OCI-LY3 (cell line): ENCODE measurements around the gene CHRNB1.
A peak's percentile ranks its signal among the peaks of the same experiment; 100 is the strongest.

ENCODE experiments used
- H2AFZ ChIP-seq: fragments of 200-600, 300-600 bp; shearing (Covaris generic); 2 replicates; pipeline ENCODE4 v1.6.0; 2014; ENCODE audit warnings: antibody characterized with exemption, low read depth, low read length
- H3K27ac ChIP-seq: fragments of 200-600, 300-600 bp; sonication (generic); 2 replicates; pipeline ENCODE4 v1.5.1; 2014; ENCODE audit warnings: mild to moderate bottlenecking, low read length, moderate library complexity, mixed read lengths
- H3K27me3 ChIP-seq: fragments of 200-600, 300-600 bp; sonication (generic); 2 replicates; pipeline ENCODE4 v1.6.1; 2014; ENCODE audit warnings: low read depth, low read length, mixed read lengths
- H3K36me3 ChIP-seq: fragments of 200-600, 300-600 bp; sonication (generic); replicated peaks from 2 replicates; pipeline ENCODE3; 2014; ENCODE audit warnings: low read depth, low read length, mixed read lengths
- H3K4me1 ChIP-seq: fragments of 300-600, 200-600 bp; sonication (generic); 2 replicates; pipeline ENCODE4 v1.6.1; 2014; ENCODE audit warnings: low read length, mixed read lengths
- H3K4me2 ChIP-seq: fragments of 200-600, 300-600 bp; sonication (generic); 2 replicates; pipeline ENCODE4 v1.6.1; 2014; ENCODE audit warnings: low read length, mixed read lengths
- H3K4me3 ChIP-seq: fragments of 300-600, 200-600 bp; sonication (generic); 2 replicates; pipeline ENCODE4 v1.5.1; 2014; ENCODE audit warnings: antibody characterized with exemption, mild to moderate bottlenecking, low read length, moderate library complexity
- H3K79me2 ChIP-seq: fragments of 300-600, 200-600 bp; shearing (Covaris generic); 2 replicates; pipeline ENCODE4 v1.6.1; 2014; ENCODE audit warnings: mild to moderate bottlenecking, low read length, mixed read lengths
- H3K9ac ChIP-seq: fragments of 300-600, 200-600 bp; shearing (Covaris generic); 2 replicates; pipeline ENCODE4 v1.6.0; 2014; ENCODE audit warnings: mild to moderate bottlenecking, low read length, moderate library complexity
- H3K9me3 ChIP-seq: fragments of 200-600, 300-600 bp; shearing (Covaris generic); 2 replicates; pipeline ENCODE4 v1.6.1; 2014; ENCODE audit warnings: low read length, mixed read lengths; ENCODE audit not compliant: insufficient read depth
- H4K20me1 ChIP-seq: fragments of 200-600, 300-600 bp; sonication (generic); 2 replicates; pipeline ENCODE4 v1.6.1; 2016; ENCODE audit warnings: low read length, mixed read lengths; ENCODE audit not compliant: insufficient read depth
- EZH2phosphoT487 ChIP-seq: fragments of 200-600 bp; shearing (Covaris generic); IDR thresholded peaks from 2 replicates; pipeline ENCODE4 v1.6.1; 2018; ENCODE audit warnings: antibody characterized with exemption, mixed run types, low read depth
- TF ChIP-seq, protein P1 (sequence below): fragments of 200-600, 300-600 bp; sonication (generic); IDR thresholded peaks from 2 replicates; pipeline ENCODE4 v1.5.1; 2014; ENCODE audit warnings: antibody characterized with exemption, low read length, low read depth

CHRNB1 gene

DNA sequence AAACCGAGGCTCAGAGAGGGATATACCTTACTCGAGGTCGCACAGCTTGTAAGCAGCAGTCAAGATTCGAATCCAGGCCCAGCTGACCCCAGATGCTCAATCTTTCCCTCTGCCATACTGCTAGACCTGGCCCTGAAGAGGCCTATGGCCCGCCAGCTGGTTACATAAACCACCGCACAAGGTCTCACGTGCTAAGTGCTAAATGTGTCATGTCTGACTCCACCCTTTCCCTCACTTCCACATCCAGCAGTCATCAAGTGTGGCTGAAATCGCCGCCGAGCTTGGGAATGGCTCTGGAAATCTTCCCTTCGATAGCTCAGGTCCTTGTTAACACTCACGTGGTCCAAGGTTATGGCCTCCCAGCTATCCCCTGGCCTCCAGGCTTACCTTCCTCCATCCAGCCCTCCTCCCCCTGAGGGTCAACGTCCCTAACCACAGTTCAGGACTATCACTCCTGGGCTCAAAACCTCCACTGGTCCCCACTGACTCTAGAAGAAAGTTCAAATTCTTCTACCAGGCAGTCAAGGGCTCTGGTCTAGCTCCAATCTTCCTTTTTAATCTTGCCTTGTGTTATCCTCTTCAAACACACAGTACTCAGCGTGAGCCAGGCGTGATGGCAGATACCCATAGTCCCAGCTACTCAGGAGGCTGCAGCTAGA is 31.0 kb downstream of the CHRNB1 start:
- Histone ChIP-seq H3K9ac (no peak overlapping the region), H2AFZ (no peak overlapping the region), H3K4me3 (no peak overlapping the region), H3K27ac (no peak overlapping the region), H4K20me1 (peaks cover 19% of the 10 kb centered on the region; the same call in 1 of the 2 replicates), H3K9me3 (no peaks in the 10 kb centered on the region), H3K27me3 (no peaks in the 10 kb centered on the region), H3K36me3 (no peaks in the 10 kb centered on the region), H3K79me2 (peaks cover 47% of the 10 kb centered on the region), H3K4me2 (no peak overlapping the region), H3K4me1 (peaks cover 10% of the 10 kb centered on the region; the same call in 1 of the 2 replicates)
- TF ChIP-seq, protein P1, sequence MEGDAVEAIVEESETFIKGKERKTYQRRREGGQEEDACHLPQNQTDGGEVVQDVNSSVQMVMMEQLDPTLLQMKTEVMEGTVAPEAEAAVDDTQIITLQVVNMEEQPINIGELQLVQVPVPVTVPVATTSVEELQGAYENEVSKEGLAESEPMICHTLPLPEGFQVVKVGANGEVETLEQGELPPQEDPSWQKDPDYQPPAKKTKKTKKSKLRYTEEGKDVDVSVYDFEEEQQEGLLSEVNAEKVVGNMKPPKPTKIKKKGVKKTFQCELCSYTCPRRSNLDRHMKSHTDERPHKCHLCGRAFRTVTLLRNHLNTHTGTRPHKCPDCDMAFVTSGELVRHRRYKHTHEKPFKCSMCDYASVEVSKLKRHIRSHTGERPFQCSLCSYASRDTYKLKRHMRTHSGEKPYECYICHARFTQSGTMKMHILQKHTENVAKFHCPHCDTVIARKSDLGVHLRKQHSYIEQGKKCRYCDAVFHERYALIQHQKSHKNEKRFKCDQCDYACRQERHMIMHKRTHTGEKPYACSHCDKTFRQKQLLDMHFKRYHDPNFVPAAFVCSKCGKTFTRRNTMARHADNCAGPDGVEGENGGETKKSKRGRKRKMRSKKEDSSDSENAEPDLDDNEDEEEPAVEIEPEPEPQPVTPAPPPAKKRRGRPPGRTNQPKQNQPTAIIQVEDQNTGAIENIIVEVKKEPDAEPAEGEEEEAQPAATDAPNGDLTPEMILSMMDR, result no peak
- TF ChIP-seq EZH2phosphoT487, result no peak

DNA sequence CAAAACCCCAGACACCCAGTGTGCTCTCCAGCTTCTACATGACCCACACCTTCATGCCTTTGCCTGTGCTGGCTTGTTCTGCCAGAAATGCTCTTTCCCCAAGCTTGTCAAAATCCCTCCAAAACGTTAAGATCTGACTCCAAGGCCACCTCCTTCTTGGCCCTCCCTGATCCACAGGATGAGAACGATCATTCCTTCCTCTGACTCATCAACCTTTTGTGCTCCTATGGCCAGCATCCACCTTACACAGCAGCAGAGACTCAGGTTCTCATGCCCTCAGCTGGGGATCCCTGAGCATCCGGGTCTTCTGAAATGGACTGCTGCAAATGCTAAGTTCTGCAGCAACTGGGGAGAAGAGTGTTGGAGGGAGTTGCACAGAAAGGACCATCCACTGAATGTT is 31.6 kb downstream of the CHRNB1 start:
- TF ChIP-seq, protein P1, result no peak
- TF ChIP-seq EZH2phosphoT487, result no peak
- Histone ChIP-seq H3K9ac (no peak overlapping the region), H3K4me2 (no peak overlapping the region), H3K4me3 (no peak overlapping the region), H3K79me2 (peaks cover 47% of the 10 kb centered on the region), H4K20me1 (peaks cover 19% of the 10 kb centered on the region; the same call in 1 of the 2 replicates), H3K9me3 (no peaks in the 10 kb centered on the region), H3K27me3 (no peaks in the 10 kb centered on the region), H3K4me1 (peaks cover 10% of the 10 kb centered on the region; the same call in 1 of the 2 replicates), H3K27ac (no peak overlapping the region), H3K36me3 (no peaks in the 10 kb centered on the region), H2AFZ (no peak overlapping the region)

DNA sequence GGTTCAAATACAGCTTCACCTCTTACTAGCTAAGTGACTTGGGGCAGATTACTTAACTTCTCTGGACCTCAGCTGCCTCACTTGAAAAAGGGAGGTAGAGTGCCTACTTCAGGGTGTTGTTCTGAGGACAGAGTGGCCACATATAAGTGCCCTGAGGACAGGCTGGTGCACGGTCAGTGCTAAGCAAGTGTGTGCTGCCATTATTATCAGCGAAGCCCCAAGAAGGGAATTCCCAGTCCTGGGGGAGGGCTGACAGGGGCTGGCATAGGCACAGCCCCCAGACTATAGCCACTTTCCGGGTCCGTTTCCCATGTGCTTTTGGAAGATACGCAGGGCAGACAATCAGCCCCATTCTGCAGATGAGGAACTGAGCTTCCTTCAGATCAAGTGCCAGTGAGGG is 32.1 kb downstream of the CHRNB1 start:
- no peak overlapping the region for H3K27ac ChIP-seq
- H3K9ac ChIP-seq, result no peak overlapping the region
- TF ChIP-seq, protein P1, result no peak
- TF ChIP-seq EZH2phosphoT487, result no peak
- H2AFZ ChIP-seq, result no peak overlapping the region
- no peaks in the 10 kb centered on the region for H3K36me3 ChIP-seq
- no peaks in the 10 kb centered on the region for H3K9me3 ChIP-seq
- H3K27me3 ChIP-seq, result no peaks in the 10 kb centered on the region
- H3K4me2 ChIP-seq, result no peak overlapping the region
- H3K4me3 ChIP-seq, result no peak overlapping the region
- H4K20me1 ChIP-seq, result peaks cover 19% of the 10 kb centered on the region; the same call in 1 of the 2 replicates
- H3K79me2 ChIP-seq, result peaks cover 47% of the 10 kb centered on the region
- H3K4me1 ChIP-seq, result peaks cover 10% of the 10 kb centered on the region; the same call in 1 of the 2 replicates

DNA sequence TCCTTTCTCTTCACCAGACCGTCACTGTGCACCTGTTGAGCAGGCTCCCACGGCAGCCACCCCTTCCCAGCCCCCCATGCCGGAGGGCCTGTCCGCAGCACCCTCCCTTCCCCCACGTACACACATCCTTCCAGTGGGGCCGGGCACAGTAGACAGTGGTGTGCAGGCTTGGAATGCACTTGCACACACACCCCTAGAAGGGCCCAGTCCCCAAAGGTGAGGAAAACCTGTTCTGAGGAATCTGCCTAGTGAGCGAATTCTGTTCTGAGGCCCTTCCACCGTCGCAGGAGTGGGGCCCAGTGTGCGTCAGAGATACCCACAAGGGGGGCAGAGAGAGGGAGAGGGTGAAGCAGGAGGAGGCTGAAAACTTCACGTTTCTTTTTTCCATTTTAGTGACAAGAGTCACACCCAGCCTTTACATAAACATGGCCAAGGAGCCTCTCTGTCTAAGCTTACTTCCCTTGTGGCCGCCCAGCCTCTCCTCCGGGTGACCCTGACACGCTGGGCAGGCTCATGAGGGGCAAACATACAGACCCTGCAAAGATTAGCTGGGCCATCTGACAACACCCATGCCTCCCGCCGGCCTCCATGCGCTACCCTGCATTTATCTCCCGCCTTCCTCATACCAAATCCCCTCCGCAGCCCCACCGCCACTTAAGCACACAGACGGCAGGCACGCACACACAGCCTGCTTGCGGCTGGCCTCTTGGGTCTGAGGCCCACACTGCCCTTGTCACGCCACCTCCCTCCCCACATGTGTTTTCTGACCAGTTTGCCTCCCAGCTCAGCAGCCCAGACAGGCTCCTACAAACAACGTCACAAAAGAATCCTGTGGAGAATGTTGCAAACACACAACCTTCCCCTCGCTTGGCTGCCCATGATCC is 32.8 kb downstream of the CHRNB1 start:
- H4K20me1 ChIP-seq, result peaks cover 19% of the 10 kb centered on the region; the same call in 1 of the 2 replicates
- peaks cover 10% of the 10 kb centered on the region; the same call in 1 of the 2 replicates for H3K4me1 ChIP-seq
- H3K79me2 ChIP-seq, result peaks cover 47% of the 10 kb centered on the region
- no peaks in the 10 kb centered on the region for H3K27me3 ChIP-seq
- H3K36me3 ChIP-seq, result no peaks in the 10 kb centered on the region
- H3K27ac ChIP-seq, result no peak overlapping the region
- H3K4me3 ChIP-seq, result no peak overlapping the region
- H3K4me2 ChIP-seq, result peak overlapping the region; percentile 84
- H2AFZ ChIP-seq, result no peak overlapping the region
- H3K9me3 ChIP-seq, result no peaks in the 10 kb centered on the region
- TF ChIP-seq EZH2phosphoT487, result no peak
- TF ChIP-seq, protein P1, result no peak
- H3K9ac ChIP-seq, result no peak overlapping the region
